Activated CD4-positive, alpha-beta T cell treated with anti-CD3 and anti-CD28 coated beads, Interleukin-10, Interleukin-2, amounts not matched to agents 100 ng/mL and 50 ng/mL, durations not matched to agents 16 hours and 8 hours (primary cell): ENCODE results near the gene GPR107.
A peak's percentile ranks its signal among the peaks of the same experiment; 100 is the strongest.

ENCODE experiments used
- DNase-seq: peaks from one replicate; pipeline ENCODE4 v3.0.0-alpha.2; 2020

The GPR107 gene

DNA sequence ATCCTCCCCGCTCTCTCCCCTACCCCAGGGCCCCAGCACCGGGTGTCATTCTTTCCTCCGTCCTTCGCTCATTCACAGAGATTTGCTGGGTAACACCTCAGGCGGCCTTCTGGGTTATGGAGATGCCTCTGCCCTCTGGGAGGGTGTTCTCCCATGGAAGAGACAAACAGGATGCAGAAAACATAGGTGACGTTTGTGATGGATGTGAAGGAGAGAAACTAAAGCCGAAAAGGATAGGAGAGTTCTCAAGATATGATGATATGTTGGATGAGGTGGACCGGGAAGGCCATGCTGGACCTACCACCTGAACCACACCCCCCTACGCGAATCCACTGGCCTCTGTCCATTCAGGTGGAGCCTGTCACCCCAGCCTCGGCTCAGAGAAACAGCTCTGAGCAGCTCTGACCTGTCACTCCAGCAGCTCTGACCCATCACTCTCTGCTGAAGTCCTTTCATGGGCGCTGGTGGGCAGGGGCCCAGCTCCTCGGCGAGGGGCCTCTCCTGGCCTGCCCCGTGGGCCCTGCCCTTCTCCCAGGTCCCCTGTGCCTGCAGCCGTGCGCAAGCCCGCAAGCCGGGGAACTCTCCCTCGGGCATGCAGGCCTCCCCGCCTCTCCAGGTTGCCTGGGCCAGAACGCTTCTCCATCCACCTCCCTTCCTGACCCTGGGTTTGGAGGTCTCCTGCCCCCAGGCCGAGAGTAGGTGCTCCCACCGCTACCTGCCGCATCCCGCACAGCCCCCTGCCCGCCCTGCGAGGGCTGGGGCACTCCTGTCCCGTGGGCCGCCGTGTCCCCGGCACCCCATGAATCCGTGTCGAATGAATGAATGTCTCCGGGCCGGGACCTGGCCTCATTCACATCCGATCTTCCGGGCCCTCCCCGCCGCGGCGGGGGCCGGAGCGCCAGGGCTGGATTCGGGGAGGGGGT lies 117.8 kb downstream of the GPR107 start:
- no peak for DNase-seq

DNA sequence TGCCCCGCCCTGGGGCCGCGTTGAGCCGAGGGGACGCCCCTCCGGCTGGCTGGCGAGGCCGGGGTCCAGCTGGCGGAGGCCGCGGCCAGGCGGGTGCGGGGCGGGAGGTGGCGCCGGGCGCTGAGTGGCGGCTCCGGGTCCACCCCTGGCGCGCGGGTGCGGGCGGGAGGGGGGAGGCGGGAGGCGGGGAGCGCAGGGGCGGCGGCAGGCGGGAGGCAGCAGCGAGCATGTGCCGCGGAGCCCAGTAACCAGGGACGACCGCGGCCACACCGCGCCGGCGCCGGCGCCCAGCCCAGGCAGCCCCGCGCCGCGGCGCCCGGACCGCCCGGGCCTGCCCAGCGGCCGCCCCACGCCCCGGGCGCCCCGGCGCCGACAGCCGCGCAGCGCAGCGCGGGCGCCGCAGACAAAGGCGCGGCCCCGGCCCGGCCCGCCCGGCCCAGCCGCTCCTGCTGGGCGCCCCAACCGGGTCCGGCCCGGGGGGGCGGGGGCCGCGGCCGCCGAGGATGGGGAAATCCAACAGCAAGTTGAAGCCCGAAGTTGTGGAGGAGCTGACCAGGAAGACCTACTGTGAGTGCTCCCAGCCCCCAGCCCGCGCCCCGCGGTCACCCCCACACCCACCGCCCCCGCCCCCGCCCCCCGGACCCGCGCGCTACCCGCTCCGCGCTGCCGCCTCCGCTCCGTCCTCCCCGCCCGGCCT lies 118.6 kb downstream of the GPR107 start, which contains the start of gene NCS1:
TSS of gene NCS1 (plus strand) at position 244 of the 697 bp plus-strand sequence. CDS start at position 504, 260 bp downstream.
- DNase-seq = peak; percentile 44

DNA sequence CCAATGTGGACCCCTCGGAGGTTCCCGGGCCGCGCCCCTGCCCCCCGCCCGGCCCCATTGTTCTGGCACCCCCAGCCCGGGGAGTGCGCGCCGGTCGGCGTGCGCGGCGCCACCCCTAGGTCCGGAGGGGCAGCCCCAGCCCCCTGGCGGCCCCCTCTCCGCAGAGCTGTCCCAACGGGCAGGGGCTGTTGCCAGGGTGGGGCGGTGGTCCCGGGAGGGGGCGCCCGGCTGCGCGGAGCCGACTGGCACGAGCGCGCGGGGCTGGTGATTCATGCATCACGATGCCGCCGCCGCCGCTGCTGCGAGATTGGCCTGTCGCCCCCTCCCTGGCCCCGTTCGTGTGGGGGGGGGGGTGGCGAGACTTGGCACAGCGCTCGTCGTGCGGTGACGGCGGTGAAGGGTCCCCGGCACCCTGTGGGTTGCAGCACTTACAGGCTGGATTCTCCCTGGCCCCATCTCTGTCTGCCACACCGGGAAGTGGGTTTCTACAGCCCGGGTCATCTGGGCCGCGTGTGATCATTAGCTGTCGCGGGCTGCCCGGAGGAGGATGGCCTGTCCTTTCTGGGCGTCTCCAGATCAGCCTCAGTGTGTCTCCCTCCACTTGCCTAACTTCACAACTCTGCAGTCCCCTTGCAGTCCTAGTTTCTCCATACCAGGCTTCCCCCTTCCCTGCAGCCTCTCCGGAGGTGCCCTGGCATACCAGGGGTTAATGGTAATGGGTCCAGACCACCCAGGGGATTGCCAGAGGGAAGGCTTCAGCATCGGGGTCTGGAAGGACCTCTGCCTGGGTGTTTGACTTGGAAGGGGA lies 119.4 kb downstream of the GPR107 start:
- no peak for DNase-seq

DNA sequence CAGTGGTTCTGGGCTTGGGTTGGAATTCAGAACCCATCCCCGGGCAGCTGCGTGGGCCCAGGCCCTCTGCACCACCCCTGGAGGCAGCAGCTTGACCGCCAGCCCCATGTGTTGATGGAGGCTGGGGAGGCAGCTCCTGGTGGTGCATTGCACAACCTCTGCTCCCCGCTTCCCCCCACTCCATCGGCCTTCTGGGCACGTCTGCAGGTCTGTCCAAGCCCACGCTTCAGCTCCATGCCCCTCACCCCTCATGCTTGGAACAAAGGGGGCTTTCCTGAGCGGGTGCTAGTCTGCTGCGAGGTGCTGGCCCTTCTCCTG lies 119.9 kb downstream of the GPR107 start:
- DNase-seq = no peak

DNA sequence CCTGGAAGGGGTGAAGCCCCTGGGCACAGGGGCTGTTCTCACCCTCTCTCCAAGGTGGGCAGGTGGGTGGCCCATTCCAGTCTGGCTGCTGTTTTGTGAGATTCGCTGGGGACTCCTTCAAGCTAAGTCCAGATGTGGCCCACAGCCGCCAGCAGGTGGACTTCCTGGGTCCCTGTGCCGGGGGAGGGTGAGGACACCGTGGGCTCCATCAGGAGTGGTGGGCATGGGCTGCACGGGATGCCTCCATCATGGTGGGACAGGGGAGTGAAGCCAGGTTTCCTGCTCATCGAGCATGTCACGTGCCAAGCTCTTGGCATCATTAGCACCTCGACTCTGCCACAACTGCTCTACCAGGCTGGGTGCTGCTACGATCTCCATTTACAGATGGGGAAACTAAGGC lies 120.3 kb downstream of the GPR107 start:
- DNase-seq = no peak

DNA sequence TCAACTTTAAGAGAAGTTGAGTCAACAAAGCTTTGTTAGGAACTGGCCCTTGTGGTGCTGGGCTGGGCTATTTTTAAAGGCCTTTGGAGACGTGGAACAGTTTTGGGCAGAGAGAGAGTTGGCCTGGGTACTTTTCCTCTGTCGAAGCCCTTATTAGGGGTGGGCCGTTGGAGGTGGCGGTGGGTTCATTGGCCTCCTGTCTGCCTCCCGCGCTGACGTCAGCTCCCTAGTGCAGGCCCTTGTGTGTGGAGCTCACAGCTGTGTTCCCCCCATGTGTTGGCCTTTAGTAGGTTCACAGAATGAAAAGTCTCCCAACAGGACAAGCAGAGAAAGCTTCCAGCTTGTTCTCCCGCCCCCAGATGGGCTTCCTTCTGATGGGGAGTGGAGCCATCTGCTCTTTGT lies 121.2 kb downstream of the GPR107 start:
- DNase-seq = no peak

DNA sequence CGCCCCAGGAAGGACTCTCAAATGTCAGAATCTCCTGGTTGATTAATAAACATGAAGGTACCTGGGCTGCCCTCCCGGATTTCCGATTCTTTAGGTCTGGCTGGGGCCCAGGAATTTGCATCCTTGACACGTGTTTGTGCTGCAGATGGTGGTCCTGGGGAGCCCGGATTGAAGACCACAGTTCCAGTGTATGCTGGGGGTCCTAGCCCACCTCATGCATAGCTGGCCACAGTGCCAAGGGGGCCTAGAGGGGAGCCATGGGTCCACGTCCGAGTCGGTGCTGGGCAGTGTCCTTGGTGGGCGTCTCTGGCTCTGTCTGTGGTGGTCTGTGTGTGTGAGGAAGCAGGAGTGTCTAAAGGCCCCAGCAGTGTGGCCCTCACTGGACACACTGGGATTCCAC lies 121.6 kb downstream of the GPR107 start:
- no peak for DNase-seq

DNA sequence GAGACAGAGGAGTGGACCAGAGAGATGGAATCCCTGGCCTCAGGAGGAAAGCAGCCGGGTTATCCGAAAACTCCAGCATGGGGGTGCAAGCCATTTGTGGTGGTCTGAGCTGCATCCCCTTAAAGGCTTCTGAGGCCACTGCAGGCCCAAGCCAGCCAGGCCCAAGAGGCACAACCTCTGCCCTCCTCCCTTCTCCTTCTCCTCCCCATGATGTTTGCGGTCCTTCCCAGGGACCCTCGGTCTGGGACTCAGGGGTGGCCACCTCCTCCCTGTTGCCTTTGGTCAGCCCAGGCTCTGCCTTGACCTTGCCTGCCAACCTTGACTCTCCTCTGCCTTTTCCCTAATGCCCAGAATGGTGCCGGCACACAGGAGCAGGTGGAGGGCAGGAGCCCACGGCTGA lies 123.1 kb downstream of the GPR107 start:
- DNase-seq = no peak

DNA sequence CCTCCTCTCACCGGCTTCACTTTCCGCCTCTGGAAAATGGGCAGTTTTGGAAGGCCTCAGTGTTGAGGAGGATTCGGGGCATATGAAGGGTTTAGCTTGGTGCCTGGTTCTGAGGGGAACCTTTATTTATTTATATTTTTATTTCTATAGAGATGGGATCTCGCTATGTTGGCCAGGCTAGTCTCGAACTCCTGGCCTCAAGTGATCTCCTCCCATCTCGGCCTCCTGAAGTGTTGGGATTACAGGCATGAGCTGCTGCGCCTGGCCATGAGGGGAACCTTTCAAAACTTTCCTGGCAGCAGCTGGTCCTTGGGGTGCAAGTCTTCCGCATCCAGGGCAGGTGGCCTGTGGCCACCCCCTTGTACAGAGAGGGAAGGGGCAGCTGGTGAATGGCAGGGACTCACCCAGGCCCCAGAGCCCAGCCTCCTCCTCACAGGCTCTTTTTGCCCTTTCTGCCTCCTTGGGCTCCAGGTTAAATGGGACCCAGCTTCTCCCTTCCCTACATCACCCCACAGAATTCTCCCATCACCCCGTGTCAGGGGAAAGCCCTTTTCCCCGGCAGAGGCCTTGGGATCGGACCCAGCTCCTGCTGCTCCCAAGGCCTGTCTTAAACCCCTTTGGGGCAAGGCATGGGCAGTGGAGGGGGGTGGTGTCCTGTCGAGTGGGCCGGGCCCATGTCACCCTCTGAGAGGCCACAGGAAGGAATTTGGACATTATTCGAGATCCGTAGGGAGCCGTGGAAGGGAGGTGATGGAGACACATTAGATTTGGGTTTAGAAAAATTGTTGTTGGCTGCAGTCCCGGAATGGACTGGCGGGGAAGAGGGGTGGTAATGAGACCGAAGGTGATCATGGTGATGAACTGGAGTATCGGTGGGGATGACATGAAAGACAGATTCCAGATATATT lies 124.4 kb downstream of the GPR107 start:
- no peak for DNase-seq

DNA sequence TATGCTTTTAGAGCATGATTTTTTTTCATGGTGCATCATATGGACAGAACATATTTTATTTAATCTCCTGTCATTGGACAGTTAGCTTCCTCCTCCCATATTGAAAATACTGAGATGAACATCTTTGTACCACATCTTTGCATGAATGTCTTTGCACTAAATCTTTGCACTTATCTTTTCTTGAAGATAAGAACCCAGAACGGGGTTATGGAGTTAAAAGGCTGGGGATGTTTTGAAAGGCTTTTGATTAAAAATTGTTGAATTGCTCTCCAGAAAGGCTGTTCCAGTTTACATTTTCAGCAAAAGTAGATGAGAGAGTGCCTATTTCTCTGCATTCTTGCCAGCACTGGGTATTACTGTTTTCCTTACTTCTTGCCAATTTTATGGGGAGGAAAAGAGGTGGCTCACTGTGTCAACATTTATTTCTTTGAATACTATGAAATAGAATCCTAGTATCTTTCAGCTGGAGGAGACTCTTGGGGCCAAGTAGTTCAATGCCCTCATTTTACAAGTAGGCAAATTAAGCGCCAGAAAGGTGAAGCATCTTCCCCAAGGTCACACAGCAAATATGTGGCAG lies 125.7 kb downstream of the GPR107 start:
- no peak for DNase-seq

DNA sequence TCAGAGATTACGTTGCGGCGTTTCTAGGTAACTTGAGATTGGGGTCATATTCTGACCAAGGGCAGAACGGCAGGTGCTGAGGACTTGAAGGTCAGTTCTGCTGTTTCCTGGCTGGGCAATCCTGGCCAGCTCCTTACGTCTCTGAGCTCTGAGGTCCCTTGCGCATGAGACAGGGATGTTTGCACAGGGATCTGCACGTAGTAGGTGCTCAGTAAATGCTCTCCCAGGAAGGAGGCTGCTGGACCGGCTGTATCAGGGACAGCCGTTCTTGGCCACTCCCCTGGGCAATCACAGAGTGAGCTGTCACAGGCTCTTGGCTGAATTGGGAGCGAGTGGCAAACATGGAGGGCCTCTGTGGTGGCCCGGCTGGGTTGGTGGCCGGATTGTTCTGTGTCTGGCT lies 126.8 kb downstream of the GPR107 start:
- DNase-seq = no peak

DNA sequence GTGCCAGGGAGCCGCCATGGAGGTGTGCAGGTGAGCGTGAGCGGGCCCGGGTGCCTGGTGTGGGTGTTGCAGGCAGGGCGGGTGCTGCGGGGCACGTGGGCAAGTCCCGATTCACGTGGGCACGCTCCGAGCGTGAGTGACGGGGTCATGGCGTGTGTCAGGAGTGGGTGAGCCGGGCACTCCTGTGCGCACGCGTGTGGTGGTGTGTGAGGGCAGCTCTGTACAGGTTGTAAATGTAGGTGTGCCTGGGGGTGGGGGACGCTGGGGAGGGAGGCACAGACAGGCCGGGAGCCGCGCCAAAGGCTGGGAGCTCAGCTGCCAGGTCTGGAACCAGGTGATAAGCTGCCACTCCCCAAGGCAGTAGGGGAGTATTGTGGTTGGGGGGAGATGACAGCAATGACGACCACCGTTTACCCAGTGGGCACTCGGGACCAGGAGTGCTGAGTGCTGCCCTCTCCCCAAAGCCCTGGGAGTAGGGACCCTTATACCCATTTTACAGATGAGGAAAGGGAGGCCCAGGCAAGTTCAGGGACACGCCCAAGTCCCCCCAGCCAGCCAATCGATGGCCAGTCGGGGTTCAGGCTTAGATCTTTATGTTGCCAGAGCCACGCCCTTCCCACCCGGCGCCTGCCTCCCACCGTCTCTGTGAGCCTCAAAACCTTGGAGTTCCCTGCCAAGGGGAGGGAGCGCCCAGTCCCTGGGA lies 128.1 kb downstream of the GPR107 start:
- DNase-seq = no peak

DNA sequence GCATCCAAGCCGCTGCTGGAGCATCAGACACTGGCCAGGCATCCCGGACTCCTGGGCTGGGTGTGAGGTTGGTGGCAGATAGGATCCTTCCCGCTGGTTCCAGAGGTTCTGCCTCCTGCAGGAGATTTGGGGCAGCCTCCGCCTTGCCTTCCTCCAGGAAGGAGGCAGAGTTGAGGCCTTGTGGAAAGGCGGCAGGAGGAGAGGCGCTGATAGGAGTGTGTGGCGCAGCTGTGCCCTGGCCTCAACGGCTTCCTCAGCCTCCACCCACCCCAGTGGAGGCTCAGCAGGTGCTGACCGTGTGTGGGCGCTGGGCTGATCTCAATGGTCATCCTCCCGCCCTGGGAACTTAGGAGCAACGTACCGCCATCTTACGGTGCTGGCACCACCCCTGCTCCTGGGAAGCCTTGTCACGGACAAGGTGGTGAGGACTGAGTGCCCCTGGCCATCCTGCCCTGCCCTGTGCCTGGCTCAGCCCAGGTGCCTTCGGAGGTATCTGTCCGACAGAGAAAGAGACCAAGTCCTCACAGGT lies 128.7 kb downstream of the GPR107 start:
- DNase-seq = no peak

DNA sequence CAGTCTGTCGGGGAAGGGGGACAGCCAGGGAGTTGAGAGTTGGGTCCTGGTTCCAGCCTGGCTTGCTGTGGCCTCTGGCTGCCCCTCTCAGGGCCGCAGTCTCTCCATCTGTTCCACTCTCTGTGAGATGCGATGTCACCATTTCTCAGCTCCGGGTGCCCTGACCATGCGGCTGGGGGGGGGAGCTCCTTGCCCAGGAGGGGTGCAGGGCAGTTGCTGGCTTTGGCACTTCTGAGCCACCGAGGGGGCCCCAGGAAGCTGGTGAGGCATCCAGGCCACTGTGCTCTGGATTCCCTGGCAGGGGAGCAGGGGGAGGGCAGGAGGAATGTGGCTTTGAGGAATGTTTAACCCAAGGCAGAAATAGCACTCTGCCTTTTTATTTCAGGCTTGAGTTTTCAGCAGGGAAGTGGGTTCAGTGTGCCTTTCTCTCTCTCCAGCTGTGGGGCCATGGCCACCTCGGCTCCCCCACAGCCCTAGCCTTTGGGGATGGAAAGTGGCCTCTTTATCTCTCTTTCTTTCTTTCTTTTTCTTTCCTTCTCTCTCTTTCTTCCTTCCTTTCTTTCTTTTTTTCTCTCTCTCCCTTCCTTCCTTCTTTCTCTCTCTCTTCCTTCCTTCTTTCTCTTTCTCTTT lies 129.5 kb downstream of the GPR107 start:
- DNase-seq = no peak

DNA sequence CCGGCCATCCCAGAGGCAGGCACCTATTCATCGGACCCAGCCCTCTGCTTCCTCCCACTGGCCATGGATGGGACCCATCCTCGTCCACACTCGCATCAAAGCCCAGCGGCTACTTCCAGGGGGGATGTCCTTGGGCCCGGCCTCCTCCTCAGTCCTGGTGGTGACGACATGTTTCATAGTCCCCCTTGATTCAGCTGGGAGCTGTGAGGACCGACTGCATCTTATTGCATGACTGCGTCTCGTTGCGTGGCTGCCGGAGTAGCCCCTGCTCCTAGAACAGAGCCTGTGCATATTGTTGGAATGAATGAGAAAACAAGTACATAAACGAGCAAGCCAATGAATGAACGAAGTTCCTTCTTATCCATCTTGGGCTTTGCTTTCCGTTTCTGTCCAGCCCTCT lies 131.3 kb downstream of the GPR107 start:
- no peak for DNase-seq

DNA sequence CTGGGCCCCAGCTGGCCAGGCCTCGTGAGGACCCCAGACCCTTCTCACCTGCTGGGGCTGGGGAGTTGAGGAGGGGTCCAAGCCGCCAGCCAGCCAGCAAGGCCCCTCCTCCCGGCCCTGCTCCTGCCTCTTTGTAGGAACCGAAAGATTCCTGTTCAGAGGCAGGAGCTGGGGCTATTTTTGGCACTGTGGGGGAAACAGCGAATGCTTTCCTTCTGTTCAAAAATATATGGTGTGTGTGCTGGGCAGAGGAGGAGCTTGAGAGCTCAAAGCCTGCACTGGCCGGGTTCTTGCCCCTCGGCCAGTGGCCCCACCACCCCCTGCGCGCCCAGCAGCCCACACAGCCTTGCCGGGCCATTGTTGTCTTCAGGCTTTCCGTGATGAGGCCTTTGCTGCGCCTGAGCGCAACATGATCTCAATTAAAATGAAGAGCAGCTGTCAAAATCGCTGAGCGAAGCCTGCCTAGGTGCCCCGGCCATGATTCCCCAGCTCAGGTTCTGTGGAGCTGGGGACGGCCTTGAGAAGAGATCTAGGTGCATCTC lies 131.9 kb downstream of the GPR107 start:
- DNase-seq = no peak

DNA sequence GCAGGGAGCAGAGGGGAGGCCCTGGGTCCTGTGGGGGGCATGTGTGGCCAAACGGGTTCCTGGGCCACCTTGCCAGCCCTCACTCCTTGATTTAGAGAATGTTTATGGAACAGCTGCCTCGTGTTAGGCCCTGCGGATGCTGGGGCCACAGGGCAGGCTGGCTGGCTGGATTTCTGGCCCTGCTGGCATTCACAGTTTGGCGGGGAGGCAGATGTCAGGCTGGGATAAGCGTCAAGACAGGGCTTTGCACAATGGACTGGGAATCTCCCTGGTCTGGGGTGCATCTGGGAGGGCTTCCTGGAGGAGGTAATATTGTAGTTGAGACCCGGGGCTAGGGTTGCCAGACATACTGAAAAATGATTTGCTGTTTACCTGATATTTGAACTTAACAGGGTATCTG lies 132.3 kb downstream of the GPR107 start:
- no peak for DNase-seq

DNA sequence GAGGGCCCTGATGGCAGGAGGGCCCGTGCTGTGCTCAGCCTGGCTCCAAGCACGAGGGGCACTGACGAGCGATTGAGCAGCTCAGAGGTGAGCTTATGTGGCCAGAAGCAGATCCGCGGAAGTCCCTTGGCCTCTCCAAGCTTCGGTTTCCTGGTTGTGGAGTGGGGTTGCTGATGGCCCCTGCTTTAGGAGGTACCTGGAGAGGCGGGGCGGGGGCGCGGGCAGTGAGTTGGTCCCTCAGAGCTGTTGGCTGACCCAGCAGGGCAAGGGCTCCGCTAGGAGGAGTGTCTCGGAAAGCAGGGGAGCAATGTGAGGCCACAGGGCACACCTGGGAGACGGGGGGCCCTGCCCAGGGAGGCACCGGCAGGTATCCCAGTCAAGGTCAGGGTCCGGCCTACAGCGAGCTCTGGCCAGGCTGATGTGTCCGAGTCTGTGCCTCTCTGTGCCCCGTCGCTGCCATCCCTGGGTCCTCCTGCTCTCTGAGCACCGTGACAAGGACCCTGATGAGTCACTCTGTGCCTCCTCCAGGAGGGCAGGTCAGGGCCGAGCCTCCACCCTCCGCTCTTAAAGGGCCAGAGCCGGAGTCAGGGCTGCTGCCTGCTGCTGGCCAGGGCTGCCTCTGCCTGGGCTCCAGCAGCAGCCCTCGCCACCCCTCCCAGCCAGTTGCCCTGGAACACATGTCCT lies 133.3 kb downstream of the GPR107 start:
- DNase-seq = peak; percentile 27

DNA sequence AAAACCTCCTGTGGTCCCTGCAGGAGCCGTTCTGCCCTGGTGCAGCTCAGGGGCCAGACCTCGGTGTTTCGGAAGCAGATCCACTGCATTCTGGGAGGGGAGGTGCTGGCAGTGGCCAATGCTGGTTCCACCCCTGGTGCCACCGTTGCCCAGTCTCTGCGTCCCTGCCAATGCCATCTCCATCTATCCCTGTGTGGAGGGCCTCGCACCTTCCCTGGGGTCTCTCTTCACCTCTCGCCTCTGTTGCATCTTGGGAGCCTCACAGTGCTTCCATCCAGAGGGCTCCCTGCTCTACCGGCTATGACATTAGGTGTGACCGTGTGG lies 133.8 kb downstream of the GPR107 start:
- DNase-seq = no peak
